ENCODE results near the gene ACOT9.
"Not testable (repeated sequence)": the region's sequence is repeated elsewhere in the genome, so short reads cannot be mapped to it uniquely, and the experiment has no call there.

ACOT9 gene

DNA sequence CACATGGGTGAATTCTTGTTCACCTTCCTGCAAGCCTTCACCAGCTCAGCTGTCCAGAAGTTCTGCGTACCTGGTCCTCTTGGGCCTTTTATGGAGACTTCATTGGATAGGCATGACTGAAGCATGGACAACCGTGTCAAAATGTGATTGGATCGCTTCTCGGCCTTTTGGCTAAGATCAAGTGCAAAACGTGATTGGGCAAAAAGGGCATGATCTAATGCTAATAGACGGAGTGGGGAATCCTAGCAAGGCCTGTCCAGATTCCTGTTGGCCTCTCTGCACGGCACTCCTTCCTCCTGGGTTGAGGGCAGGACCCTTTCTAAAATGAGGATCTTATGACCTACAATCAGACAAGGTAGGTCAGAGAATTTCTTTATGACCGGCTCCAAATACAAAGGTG is 50.9 kb downstream of the ACOT9 start:
- no peak overlapping the region for H3K27ac ChIP-seq
- TF ChIP-seq, protein P1, sequence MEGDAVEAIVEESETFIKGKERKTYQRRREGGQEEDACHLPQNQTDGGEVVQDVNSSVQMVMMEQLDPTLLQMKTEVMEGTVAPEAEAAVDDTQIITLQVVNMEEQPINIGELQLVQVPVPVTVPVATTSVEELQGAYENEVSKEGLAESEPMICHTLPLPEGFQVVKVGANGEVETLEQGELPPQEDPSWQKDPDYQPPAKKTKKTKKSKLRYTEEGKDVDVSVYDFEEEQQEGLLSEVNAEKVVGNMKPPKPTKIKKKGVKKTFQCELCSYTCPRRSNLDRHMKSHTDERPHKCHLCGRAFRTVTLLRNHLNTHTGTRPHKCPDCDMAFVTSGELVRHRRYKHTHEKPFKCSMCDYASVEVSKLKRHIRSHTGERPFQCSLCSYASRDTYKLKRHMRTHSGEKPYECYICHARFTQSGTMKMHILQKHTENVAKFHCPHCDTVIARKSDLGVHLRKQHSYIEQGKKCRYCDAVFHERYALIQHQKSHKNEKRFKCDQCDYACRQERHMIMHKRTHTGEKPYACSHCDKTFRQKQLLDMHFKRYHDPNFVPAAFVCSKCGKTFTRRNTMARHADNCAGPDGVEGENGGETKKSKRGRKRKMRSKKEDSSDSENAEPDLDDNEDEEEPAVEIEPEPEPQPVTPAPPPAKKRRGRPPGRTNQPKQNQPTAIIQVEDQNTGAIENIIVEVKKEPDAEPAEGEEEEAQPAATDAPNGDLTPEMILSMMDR (conservative IDR thresholded peaks at IDR 0.05), result no peak
- no peak for TF ChIP-seq ZFX (IDR thresholded peaks at IDR 0.05)

DNA sequence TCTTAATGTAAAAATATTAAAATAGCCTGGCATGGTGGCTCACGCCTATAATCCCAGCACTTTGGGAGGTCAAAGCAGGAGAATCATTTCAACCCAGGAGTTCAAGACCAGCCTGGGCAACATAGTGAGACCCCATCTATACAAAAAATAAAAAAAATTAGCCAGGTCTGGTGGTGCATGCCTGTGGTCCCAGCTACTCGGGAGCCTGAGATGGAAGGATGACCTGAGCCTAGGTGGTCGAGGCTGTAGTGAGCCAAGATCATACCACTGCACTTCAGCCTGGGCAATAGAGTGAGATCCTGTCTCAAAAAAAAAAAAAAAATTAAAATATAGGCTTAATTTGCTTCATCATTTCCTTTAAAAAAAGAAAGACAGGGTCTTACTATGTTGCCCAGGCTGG is 66.6 kb downstream of the ACOT9 start:
- H3K27ac ChIP-seq, result not testable (repeated sequence)

DNA sequence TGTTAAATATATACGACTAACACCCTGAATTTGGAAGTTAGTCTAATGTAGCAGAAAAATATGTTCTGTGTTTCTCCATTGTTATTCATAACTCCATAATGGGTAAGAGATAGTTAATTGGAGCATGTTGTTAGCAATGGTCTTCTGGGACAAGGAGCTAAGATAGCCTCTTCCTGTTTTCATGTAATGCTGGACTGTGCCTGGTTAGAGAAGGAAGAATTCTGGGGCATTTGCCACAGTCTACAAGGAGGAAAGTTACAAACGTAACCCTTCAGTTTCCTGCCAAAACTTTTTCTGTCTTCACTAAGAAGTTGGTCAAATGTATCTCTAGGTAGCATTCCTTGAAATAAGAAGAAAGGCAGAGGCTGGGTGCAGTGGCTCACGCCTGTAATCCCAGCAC is 70.0 kb downstream of the ACOT9 start:
- TF ChIP-seq, protein P1 (conservative IDR thresholded peaks at IDR 0.05), result no peak
- no peak for TF ChIP-seq ZFX (IDR thresholded peaks at IDR 0.05)
- no peak overlapping the region for H3K27ac ChIP-seq

DNA sequence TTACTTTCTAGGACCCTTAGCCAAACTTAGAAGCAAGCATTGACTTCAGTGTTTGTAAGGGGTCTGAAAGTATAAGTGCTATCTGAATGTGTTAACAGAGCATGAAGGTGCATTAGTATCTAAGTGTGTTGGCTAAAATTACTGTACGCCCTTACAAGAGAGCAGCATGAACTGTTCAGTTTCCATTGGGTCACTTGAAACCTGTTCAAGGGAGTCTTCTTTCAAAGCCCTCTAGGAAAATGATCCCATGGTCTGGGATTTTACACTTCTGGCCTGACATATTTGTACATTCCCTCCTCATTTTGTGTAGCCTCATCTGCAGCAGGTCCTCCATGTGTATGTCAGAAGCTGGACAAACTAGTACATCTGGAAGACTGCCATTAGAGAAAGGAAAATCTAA is 72.5 kb downstream of the ACOT9 start:
- TF ChIP-seq, protein P1 (conservative IDR thresholded peaks at IDR 0.05), result no peak
- TF ChIP-seq ZFX (IDR thresholded peaks at IDR 0.05), result no peak

DNA sequence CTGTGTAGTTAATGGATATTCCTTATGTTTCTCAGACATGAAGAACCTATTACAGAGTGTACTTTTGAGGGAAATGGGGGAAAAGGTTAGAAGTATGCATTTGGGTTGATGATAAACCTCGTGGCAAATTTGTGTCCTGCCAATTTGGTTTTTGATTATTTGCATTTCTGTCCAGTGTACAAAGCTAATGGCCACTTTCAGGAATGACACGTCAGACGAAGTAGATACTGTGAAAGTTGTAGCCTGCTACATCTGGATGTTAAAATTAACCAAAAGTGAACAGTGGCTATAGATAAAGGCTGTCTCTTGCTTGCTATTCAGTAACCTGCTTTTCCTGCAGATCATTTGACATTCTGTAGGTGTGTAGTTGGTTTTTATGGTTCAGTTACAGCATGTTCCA is 74.7 kb downstream of the ACOT9 start:
- TF ChIP-seq, protein P1 (conservative IDR thresholded peaks at IDR 0.05), result no peak
- no peak for TF ChIP-seq ZFX (IDR thresholded peaks at IDR 0.05)
- H3K27ac ChIP-seq, result peak overlapping the region; percentile 88

More for the DNA sequence above, 72.5 kb downstream of the ACOT9 start:
- no peak overlapping the region for H3K27ac ChIP-seq

DNA sequence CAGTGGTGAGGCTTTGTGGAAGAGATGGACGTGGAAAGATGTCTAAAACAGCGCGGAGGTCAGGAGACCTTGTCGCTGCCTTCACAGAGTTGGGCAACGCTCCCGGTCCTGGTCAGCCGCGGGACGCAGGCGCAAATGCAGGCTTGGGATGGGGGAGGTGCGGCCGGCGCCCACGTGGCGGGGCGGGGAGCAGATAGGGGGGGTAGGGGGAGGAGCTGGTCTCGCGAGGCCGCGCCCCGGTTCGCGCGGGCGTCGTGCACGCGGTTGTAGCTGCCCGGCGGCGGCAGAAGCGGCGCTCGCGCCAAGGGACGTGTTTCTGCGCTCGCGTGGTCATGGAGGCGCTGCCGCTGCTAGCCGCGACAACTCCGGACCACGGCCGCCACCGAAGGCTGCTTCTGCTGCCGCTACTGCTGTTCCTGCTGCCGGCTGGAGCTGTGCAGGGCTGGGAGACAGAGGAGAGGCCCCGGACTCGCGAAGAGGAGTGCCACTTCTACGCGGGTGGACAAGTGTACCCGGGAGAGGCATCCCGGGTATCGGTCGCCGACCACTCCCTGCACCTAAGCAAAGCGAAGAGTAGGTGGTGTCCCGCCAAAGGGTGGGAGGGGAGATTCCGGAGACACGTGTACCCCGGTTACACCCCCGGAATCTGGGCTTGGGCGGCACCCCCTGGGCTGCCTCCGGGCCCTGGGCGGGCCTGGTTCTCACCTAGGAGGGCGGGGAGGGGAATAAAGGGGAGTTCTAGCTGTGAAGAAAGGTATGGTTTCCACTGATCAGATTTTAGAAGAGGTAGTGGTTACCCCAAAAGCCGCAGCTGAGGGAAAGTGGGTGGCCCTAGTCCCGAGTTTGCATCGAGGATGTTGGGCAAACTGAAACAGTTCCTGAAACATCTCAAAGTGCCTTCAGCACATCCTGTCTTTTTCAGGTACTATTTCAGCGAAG is 75.6 kb downstream of the ACOT9 start, which contains the start of gene PRDX4:
Gene PRDX4, plus strand, starts transcription at position 255 of the 939 bp plus-strand sequence. Its CDS starts 78 bp downstream, at position 333.
- H3K27ac ChIP-seq, result peak within 1 kb of the TSS; percentile 88
- TF ChIP-seq, protein P1 (conservative IDR thresholded peaks at IDR 0.05), result 0 out of 2 replicates have a peak, but pooled peaks have one; percentile 3
- TF ChIP-seq ZFX (IDR thresholded peaks at IDR 0.05), result peak; percentile 41

DNA sequence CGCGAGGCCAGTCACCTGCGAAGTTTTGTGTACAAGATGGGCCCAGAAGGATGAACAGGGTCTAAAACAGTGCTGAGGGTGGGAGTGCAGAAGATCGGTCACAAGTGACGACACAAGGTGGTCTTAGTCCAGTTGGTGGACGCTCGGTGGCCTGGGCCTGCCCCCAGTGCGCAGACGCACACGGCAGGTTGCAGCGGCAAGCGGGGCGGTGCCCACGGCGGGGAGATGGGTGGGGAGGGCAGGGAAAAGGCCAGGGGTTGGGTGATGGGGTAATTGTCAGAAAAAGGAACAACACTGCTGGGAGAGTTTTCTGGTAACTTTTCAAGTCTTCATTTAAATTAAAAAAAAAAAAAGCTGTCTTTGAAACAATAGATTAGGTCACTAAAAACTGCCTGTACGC is 76.8 kb downstream of the ACOT9 start:
- TF ChIP-seq, protein P1 (conservative IDR thresholded peaks at IDR 0.05), result no peak
- H3K27ac ChIP-seq, result no peak overlapping the region

Measured in C4-2B (cell line).